Epithelial cell of esophagus (primary cell): ENCODE measurements around the gene TKT.
"Not testable (repeated sequence)": the region's sequence is repeated elsewhere in the genome, so short reads cannot be mapped to it uniquely, and the experiment has no call there.

ENCODE experiments used
- DNase-seq: peaks from one replicate; pipeline ENCODE4 v3.0.0; 2010; ENCODE audit warnings: low read depth
- H3K4me3 ChIP-seq: 2 replicates; pipeline ENCODE4 v1.5.1; 2011; ENCODE audit warnings: mild to moderate bottlenecking, low read length, control low read depth
- TF ChIP-seq, protein P1 (sequence below): IDR thresholded peaks from 2 replicates; pipeline ENCODE4 v1.5.1; 2011; ENCODE audit warnings: low read depth, mild to moderate bottlenecking, low read length, control low read depth, inconsistent platforms; ENCODE audit not compliant: insufficient read depth; ENCODE audit errors: missing control alignments

Gene TKT

DNA sequence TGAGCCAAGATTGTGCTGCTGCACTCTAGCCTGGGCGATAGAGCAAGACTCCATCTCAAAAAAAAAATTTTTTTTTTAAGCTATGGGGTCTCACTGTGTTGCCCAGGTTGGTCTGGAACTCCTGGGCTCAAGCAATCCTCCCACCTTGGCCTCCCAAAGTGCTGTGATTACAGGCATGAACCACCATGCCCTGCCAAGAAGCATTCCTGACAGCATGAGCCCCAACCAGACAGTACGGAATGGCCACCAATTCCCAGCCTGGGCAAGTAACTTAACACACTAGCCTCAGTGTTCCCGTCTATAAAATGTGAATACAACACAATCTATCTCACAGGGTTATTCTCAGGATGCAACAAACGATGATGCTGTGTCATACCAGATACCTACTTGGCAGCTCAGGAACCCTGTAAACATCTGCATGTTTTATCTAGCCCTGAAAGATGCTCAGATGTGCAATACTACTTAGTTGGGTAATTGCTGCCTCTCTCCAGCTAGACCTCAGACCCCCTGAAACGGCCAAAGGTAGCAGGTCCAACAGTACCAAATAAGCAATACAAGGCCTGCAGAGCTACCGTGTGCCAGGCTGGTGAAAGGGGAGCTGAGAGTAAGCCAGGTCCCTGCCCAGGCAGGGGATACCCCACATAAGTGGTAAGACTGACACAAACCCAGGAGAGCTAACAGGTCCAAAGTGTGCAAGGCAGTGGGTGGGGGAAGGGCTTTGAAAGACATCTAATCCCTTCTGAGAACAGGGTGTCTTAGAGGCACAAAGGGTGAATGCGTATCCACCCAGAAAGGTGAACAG, 1.9 kb downstream of the TKT start:
- DNase-seq, result peak; percentile 50
- H3K4me3 ChIP-seq, result peak overlapping the region; percentile 82

DNA sequence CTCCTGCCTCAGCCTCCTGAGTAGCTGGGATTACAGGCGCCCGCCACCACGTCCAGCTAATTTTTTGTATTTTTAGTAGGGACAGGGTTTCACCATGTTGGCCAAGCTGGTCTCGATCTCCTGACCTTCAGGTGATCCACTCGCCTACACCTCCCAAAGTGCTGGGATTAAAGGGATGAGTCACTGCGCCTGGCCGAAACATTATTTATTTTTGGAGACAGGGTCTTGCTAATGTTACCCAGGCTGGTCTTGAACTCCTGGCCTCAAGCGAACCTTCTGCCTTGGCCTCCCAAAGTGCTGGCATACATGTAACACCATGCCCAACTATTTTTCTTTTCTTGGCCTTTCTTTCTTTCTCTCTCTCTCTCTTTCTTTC, 2.9 kb downstream of the TKT start:
- not testable (repeated sequence) for H3K4me3 ChIP-seq, DNase-seq

More for the DNA sequence above, 1.9 kb downstream of the TKT start:
- TF ChIP-seq, protein P1, sequence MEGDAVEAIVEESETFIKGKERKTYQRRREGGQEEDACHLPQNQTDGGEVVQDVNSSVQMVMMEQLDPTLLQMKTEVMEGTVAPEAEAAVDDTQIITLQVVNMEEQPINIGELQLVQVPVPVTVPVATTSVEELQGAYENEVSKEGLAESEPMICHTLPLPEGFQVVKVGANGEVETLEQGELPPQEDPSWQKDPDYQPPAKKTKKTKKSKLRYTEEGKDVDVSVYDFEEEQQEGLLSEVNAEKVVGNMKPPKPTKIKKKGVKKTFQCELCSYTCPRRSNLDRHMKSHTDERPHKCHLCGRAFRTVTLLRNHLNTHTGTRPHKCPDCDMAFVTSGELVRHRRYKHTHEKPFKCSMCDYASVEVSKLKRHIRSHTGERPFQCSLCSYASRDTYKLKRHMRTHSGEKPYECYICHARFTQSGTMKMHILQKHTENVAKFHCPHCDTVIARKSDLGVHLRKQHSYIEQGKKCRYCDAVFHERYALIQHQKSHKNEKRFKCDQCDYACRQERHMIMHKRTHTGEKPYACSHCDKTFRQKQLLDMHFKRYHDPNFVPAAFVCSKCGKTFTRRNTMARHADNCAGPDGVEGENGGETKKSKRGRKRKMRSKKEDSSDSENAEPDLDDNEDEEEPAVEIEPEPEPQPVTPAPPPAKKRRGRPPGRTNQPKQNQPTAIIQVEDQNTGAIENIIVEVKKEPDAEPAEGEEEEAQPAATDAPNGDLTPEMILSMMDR, result no peak

DNA sequence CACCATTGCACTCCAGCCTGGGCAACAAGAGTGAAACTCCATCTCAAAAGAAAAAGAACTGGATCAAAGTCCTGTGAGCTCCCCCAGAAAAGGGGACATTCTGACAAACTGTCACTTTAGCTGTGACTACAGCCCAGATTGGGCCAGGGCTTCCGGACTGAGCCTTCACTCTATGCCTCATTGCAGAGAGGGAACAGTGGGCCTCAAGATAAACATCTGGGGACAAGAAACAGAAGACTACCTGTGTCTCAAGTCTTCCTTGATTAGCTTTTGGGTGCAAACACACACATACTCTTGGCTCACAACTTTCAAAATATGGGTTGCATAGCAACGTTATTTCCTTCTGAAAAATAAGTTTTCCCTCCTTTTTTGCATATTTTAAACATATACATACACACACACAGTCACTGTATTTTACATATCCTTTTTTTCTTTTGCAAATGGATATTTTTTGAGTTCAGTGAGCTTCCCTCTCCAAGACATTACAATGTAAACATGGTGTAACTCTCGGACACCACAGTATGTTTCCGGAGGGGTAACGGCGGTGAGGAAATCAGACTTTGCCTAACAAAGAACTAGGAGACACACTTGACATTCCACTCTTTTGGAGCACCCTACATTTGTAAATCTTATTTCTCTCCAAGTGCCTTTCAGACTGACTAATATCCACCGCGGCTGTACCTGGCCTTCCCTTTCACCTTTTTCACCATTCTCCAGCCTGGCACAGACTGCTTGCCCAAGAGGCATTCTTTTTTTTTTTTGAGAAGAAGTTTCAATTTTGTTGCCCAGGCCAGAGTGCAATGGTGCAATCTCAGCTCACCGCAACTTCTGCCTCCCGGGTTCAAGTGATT, 3.5 kb downstream of the TKT start:
- H3K4me3 ChIP-seq, result peak overlapping the region; percentile 19
- peak; percentile 35 for DNase-seq
- TF ChIP-seq, protein P1, result no peak

DNA sequence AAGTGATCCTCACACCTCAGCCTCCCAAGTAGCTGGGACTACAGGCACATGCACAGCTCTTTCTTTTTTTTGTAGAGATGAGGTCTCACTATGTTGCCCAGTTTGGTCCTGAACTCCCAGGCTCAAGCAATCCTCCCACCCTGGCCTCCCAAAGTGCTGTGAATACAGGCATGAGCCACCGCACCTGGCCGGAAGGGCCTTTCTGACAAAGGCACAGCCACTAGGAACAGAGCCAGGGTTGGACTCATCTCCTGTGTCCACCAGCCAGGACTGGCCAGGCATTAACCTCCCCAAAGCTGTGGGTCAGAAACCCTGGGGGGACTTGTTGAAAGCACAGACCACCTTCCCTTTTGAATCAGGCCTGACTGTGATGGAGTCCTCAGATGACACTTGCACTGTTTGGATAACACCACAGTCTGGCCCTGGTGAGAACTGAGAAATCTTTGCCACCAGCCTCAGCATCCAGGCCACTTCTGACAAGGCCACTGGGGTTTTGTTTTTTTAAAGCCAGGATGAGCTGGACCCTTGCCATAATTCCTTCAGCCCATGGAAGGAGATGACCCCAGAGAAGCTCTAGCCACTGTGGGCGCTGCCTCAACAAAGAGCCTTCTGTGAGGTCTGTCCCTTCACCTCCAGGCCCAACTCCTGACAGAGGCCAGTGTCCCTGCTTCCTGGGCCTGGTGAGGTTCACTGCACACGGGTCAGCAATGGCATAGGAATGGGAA, 4.8 kb downstream of the TKT start:
- TF ChIP-seq, protein P1, result no peak
- no peak overlapping the region for H3K4me3 ChIP-seq
- no peak for DNase-seq

DNA sequence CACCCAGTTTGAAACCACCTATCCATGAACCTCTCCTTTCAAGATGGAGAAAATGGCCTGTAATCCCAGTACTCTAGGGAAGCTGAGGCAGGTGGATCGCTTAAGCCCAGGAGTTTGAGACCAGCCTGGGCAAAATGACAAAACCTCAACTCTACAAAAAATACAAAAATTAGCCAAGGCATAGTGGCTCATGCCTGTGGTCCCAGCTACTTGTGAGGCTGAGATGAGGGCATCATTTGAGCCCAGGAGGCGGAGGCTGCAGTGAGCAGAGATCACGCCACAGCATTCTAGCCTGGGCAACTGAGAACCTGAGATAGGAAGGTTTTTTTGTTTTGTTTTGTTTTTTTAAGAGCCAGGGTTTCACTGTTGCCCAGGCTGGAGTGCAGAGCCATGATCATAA, 5.4 kb downstream of the TKT start:
- DNase-seq, result no peak
- H3K4me3 ChIP-seq, result no peak overlapping the region
- TF ChIP-seq, protein P1, result no peak

DNA sequence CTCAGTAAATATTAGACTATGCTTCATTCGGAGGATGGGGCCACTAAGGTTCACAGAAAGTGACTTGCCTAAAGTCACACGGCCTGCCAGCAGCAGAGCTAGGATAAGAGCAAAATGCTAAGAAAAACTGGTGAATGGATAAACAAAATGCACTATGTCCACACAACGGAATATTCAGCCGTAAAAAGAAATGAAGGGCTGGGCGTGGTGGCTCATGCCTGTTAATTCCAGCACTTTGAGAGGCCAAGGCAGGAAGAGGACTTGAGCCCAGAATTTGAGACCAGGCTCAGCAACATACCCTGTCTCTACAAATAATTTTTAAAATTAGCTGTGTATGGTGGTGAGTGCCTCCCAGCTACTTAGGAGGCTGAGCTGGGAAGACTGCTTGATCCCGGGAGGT, 7.7 kb downstream of the TKT start:
- no peak overlapping the region for H3K4me3 ChIP-seq

DNA sequence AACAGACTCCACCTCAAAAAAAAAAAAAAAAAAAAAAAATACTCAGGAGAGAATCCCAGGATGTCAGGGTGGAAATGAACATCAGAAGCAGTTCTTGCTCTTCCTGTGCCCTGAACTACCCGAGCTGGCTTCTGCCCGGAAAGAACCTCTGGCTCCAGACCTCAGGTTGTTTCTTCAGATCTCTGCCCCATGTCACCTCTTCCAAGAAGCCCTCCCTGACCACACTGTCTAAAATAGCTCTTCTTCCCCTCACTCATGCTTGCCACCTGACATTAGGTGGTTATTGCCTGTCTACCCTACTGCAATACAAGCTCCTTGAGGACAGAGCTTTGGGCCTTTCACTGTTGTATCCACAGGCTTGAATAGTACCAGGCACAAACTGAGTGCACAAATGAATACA, 8.2 kb downstream of the TKT start:
- TF ChIP-seq, protein P1, result no peak

More for the DNA sequence above, 7.7 kb downstream of the TKT start:
- TF ChIP-seq, protein P1, result no peak
- DNase-seq, result no peak

More for the DNA sequence above, 8.2 kb downstream of the TKT start:
- H3K4me3 ChIP-seq, result no peak overlapping the region
- no peak for DNase-seq
